ENCODE measurements around the gene RAPGEF1.

The RAPGEF1 gene

DNA sequence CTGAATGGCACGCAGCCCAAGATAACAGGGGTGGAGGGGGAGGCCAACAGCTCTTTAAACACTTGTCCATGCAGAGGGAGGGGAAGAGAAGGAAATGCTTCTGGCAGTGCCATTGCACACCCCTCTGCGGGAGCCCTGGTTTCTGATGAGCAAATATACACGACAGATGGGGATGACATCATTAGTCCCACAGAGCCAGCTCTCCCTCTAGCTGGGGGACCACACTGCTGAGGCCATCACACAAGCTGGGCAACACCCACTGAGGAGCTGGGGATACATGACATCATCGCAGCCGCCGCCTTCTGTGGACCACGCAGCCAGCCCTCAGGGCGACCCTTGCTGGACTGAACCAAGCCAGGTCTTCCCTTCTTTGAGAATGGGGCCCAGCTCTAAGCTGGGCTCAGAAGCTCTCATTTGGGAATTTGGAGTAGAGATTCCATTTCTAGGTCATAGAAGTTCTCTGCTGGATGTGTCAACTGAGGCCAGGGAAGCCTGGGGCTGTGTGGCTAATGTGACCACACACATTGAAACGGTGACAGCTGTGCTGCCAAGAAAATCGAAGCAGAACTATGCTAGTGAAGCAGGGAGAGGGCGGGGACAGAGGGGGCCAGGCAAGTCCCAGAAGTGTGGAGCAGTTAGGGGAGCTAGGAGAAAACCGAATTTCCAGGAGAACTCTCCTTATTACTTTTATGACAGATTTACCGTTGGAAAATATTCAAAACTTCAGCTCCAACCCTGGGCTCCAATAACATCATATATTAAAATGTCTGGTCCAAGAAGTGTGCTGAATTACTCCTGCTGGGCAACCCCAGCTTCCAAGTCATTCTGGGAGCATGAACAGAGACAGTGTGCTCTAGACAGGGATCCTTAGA is 115.0 kb downstream of the RAPGEF1 start:
- DNase-seq (ENCODE audit: low read depth in 3 of 3) = no peak

DNA sequence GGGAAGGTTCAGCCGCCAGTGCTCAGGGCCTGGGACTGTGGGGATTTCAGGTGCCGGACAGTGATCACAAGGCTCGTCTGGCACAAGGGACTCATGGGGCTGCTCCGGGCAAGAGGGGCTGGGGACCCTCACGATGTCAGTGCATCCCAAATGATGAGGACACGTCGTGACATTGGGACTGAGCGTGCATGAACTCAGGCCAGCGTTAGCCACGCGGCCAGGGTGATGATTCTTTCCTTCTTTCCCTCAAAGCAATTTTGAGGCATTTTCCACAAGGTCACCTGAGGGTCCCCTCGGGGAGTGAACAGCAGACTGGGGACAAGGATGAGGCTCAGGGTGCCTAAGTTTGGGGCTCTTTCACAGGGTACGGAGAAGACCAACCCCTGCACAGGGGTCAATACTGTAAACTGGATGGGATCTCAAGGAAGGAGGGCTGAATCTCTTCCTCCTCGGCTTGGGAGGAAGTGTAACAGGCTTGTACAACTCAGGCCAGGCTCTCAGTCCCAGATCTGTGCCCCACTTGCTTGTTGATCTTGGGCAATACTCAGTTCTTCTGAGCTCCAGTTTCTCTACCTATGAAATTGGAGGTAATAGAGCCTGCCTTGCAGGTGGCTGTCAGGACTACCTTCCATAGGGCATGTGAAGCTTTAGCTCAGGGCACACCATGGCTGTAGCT is 116.1 kb downstream of the RAPGEF1 start:
- DNase-seq (ENCODE audit: low read depth in 3 of 3) = no peak

DNA sequence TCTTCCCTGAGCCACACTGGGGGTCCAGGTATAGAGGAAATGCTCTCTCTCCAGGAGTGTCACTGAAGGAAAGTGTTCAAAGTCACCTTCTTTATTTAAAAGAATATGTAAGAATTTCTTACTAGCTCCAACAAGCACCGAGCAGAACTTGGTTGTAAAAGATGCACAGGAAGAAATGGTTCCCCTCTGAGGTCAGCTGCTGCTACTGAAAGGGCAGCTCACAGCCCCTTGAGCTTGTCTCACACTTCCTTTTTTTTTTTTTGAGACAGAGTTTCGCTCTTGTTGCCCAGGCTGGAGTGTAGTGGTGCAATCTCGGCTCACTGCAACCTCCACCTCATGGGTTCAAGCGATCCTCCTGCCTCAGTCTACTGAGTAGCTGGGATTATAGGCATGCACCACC is 117.4 kb downstream of the RAPGEF1 start:
- no peak for DNase-seq (ENCODE audit: low read depth in 3 of 3)

- DNase-seq (ENCODE audit: low read depth in 3 of 3) = no peak
Measured at GRCh38 chr9:131621551-131622358, 118.1 kb downstream of the RAPGEF1 start.

GRCh38 chr9:131620764-131621520 is 118.9 kb downstream of the RAPGEF1 start:
- no peak for DNase-seq (ENCODE audit: low read depth in 3 of 3)

GRCh38 chr9:131619680-131620079 is 120.2 kb downstream of the RAPGEF1 start:
- no peak for DNase-seq (ENCODE audit: low read depth in 3 of 3)

DNA sequence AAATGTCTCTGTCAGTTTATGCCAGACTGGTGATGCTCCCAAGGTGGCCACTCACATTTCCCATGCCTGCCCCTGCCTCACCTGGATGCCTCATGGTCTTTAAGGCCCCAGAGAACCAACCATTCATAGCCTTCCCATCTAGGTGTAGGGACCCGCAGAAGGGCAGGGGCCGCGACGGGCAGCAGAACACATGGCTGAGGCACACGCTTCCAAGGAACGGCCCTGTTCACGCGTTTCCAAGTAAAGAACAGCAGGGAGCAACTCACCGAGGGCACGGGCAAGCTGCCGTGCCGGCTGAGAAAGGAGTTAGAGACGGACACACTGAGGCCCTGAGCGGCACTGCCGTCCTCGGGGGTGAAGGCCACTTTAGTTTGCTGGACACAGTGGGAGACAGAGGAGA is 121.1 kb downstream of the RAPGEF1 start:
- no peak for DNase-seq (ENCODE audit: low read depth in 3 of 3)

DNA sequence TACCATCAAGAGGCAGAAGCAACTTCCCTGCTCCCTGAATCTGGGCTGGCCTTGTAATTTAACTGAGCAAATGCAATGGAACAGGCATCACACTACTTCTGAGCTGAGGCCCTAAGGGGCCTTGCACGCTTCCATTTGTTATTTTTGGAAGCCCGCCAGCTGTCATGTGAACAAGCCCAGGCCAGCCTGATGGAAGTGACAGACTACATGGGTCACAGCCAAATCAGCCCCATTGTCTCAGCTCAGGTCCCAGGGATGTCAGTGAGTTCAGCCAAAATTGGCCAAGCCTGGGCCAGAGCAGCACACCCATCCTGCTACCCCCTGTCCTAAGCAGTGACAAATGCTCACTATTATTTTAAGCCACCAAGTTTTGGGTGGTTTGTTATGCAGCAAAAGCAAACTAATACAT is 121.8 kb downstream of the RAPGEF1 start:
- no peak for DNase-seq (ENCODE audit: low read depth in 3 of 3)

- DNase-seq (ENCODE audit: low read depth in 3 of 3) = no peak
Measured at GRCh38 chr9:131617611-131618010, 122.3 kb downstream of the RAPGEF1 start.

GRCh38 chr9:131616983-131617604 is 122.8 kb downstream of the RAPGEF1 start:
- DNase-seq (ENCODE audit: low read depth in 3 of 3) = no peak

DNA sequence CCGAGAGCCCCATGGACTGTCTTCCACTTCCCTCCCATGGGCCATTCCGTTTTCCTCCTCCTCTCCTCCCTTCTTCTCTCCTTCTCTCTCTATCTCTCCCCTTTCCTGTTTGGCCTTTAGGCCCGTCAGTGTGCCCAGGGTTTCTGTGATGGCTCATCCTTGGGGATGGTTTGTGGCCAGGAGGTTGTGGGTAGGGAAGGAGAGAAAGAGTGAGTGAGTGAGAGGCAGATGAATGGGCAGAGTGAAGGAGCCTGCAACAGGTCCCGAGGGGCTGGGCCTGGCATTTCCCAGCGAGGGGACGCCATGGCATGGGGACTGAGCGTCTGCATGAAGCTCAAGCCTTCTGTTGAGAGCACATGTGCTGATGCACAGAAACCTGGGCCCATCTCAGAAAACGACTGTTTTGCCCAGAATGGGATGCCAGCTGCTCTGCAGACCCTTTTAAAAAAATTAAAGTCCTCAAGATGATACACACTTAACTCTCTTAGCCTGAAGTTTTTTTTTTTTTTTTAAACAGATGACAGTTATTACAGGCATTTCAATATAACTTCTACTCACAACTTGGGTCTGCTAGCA is 125.4 kb downstream of the RAPGEF1 start:
- no peak for DNase-seq (ENCODE audit: low read depth in 3 of 3)

GRCh38 chr9:131613921-131614320 is 126.0 kb downstream of the RAPGEF1 start:
- DNase-seq (ENCODE audit: low read depth in 3 of 3) = no peak

DNA sequence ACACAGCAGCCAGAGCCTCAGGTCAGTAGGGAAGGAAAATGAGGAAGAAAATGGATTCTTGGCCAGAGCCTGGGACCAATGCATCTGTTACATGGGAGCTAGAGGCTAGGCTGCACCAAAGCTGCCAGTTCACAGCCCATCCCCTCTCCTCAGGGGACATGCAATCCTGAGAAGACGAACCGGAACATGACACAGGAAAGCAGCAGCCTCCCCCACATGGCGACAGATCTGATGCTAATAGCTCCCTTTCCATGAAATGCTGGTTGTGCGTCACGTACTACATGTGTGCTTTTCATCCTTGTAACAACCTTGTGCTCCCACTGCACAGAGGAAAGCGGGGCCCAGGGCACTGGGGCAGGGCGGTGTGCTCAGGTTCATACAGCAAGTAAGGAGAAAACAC is 127.0 kb downstream of the RAPGEF1 start:
- no peak for DNase-seq (ENCODE audit: low read depth in 3 of 3)

- no peak for DNase-seq (ENCODE audit: low read depth in 3 of 3)
Measured at GRCh38 chr9:131611586-131612315, 128.1 kb downstream of the RAPGEF1 start.

DNA sequence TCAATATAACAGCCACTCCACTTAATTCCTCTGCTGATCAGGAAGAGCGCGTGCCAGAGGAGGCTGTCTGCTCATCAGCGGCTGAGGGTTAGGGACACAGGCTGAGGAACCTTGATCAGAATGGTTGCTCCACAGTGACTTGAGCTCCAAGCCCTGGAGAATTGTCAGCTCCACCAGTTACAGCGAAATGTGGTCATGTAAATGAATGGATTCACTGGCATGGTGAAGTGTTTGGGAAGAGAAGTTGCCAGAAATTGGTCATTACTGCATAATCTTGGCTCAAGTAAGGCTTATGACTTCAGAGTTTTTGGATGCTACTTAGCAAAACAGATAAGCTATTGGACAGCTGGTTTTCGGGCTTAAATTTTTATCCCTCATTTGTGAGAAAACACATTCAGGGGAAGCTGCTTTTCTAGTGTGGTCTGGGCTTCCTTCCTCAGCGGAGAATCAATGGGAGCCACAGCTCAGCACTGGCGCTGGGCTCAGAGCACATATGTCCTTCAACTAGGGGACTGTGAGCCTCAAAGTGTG is 129.6 kb downstream of the RAPGEF1 start:
- DNase-seq (ENCODE audit: low read depth in 3 of 3) = no peak

- no peak for DNase-seq (ENCODE audit: low read depth in 3 of 3)
Measured at GRCh38 chr9:131609099-131609830, 130.6 kb downstream of the RAPGEF1 start.

DNA sequence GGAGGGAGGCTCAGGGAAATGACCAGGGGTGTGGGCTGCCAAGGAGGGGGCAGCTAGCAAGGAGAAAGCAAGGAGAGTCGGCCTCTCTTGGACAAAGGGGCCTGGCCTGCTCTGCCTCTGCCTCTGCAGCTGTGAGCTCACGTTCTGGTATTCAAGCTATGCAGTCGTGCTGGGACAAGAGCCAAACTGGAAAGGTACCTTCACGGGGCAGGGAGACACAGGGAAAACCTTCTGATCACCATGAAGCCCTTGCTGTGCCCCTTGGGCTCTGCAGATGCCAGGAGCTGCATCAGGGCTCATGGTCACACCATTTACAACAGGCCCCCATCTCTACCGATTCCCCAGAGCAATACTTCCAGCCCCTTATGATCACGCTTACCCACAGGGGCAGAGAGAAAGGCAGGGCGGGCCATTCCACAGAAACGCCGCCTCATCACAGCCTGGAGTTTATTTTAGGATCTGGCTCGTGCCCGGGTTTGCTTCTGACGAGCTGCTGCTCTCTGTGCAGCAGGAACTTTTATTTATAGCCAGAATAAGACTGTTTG is 131.3 kb downstream of the RAPGEF1 start:
- no peak for DNase-seq (ENCODE audit: low read depth in 3 of 3)

DNA sequence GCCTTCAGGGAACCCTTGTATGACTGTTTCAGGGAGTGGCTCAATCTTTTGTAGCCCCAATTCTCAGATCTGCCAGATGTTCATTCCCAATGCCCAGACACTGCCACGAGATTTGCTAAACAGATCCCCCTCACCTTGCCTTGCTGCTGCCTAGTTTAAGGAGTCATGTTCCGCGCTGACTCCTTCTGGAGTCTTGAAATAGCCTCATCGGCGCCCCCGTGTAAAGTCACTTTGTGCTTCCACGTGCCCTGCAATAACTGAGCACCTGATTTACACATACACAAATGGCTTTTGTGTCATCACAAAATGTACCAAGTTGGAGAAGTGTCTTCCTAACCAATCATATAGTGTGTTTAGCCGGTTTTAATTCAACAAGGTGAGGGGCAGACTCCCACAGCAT is 132.3 kb downstream of the RAPGEF1 start:
- no peak for DNase-seq (ENCODE audit: low read depth in 3 of 3)
